GM10847 (cell line): ENCODE measurements around the gene BCKDHB.

Experiments used
- POLR2A ChIP-seq: IDR thresholded peaks from 2 replicates; pipeline ENCODE4 v1.6.1; 2011; ENCODE audit not compliant: insufficient read length; ENCODE audit errors: extremely low read depth

Gene BCKDHB

DNA sequence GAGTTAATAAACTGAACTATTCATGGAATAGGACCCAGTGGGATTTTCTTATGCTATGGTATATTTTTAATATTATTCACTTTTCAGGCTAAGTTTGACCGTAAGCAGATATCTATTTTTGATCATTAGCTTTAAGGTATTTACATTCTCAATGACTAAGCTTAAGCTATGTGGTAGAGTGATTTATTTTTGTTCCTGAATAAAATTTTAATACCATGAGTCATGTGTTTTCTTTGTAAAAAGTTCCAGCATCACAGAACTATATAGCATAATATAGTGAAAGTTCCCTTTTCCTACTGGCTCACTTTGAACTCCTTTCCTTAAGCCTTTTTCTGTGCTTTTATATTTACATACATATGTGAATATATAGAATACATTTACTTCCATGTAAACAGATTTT lies 75.8 kb downstream of the BCKDHB start:
- no peak for TF ChIP-seq POLR2A

DNA sequence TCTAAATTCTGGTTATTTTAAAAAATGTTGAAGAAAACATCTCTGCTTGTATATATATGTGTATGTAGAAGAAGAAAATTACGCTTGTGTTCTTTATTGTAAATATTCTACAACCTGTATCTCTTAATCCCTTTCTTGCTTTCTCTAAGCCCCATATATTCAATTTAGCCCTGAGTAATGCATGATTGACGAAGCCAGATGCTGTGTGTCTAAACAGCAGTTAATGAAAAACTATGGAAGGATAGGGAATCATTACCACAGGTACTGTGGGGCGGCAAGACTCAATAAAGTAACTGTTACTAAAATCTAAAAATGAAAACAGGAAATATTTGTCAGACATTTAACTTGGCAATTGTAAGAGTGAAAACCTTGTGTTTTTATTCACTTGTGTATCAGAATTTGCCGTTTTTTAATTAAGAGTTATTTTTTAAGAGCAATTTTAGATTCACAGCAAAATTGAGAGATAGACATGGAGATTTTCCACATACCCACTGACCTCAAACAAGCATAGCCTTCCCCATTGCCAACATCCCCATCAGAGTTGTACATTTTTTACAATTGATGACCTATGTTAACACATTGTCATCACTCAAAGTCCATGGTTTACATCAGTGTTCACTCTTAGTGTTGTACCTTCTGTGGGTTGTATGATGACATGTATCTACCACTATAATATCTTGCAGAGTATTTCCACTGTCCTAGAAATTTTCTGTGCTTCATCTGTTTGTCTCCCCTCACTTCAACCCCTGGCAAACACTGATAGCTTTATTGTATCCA lies 76.7 kb downstream of the BCKDHB start:
- TF ChIP-seq POLR2A = no peak

DNA sequence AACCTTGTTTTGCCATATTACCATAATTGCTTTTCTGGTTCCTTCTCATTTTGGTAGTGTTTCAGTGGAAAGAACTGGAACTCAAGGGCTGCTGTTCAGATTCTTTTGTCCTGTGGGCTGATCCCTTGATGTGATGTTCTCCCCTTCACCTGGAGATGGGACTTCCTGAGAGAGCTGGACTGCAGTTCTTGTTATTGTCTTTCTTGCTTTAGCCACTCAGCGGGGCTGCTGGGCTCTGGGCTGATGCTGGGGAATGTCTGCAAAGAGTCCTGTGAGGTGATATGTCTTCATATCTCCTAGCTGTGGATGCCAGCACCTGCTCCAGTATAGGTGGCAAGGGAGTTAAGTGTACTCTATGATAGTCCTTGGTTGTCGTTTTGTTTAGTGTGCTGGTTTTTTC lies 79.0 kb downstream of the BCKDHB start:
- no peak for TF ChIP-seq POLR2A

DNA sequence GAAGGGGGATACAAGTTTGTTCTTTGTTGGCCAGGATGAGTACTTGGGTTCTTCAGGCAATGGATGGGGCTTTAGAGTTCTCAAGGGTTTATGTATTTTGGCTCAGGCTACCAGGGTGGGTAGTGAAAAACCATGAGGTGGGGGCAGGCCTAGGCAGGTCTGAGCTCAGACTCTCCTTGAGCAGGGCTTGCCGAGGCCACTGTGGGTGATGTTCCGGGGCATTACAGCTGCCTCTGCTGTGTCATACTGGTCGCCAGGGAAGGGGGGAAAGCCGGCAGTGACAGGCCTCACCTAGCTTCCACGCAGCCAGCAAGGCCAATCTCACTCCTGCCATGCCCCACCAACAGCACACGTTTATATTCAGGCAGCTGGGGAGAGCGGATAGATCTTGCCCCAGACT lies 79.6 kb downstream of the BCKDHB start:
- no peak for TF ChIP-seq POLR2A

DNA sequence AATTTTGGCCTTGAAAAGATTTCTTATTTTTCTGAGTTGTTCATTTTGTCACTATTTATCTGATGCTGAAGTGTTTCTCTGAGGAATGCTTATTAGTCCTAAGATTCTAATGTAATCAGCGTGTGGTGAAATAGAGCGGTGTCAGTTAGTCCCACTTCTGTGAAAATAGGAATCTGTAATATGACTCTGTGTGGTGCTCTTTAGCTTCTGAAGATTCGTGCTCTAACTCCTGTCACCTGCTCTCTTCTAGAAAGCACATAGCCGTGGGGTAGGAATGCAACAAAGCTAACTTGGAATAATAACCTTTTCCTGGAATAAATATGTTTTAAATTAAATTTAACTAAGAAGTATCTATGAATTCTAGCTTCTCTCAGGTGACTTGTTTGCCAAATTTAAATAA lies 90.4 kb downstream of the BCKDHB start:
- no peak for TF ChIP-seq POLR2A

DNA sequence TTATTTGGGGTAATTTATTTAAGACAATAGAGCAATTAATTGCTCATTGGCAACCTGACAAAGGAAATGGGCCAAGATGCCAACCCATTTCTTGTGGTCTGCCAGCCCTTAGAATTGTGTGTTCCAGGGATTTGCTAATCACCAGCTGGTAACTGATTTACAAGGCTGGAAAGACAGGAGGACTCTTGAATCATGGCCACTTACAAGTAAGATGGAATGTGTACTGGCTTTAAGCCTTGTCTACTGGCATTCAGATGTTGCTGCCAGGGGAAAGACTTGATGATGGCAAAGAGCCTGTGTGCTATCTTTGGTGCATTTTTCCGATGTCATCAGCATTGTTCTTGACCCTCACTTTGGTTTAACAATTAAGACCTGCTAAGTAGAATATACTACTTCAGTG lies 91.0 kb downstream of the BCKDHB start:
- no peak for TF ChIP-seq POLR2A

DNA sequence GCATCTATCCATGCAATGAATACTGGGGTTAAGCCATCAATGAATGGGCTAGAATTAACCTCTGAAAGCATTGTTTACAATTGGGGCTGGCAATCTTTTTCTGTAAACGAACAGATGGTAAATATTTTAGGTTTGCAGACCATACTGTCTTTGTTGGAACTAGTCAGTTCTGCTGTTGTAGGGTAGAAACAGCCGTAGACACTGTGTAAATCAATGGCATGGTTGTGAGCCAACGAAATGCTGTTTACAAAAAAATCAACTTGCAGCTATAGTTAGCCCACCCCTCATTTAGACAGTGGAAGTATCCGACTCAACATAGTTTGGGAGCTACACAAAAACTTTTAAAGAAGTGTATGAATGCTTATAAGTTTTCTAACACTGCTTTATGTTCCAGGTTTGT lies 91.5 kb downstream of the BCKDHB start:
- TF ChIP-seq POLR2A = no peak

DNA sequence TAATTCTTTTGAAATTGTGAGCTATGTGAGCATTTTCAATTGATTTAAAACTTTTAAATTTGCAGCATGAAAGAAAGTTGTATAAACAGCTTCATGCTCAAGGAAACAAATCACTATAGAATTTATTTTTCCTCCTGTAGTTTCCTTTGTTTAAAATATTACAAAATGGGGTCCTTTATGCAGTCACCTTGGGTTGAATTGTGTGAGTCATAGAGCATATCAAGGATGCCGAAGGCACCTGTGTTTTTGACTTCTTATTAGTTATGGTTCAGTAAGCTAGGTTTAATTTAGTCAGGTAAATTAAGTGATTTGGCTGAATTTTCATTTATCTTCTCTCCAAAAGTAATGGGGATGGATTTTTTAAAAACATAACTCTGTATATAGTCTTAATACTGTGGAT lies 96.8 kb downstream of the BCKDHB start:
- TF ChIP-seq POLR2A = no peak

DNA sequence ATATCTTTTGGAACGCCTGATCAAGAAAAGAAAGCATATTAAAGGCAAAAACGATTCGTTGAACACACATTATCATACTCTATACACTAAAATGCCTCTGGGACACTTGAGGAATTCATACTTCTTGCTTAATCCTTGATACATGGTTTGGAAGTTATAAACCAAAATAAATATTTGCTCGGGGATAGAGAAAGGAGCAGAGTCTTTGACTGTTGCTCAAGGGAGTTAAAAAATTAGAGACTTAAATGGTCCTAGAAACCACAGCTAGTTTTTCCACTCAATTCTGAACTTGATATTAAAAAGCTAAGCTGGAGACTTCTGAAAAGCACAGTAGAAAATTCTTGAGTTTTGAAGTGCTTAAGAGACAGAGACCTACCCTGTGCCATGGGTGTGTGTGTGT lies 98.9 kb downstream of the BCKDHB start:
- TF ChIP-seq POLR2A = no peak

DNA sequence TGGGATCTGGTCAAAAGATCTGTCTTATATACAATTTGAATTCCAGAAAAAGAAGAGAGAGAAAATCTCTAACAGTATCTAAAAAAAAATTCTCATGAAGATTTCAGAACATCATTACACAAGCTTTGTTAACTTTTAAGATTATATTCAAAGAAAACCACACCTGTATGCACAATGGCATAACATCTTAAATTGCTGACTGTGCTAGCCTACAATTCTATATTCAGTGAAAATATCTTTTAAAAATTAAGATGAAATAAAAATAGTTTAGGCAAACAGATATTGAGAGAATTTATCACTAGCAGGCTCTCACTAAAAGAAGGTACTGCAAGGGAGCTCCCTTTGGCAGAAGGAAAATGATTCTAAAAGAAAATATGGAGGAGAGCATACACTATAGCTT lies 100.3 kb downstream of the BCKDHB start:
- no peak for TF ChIP-seq POLR2A

DNA sequence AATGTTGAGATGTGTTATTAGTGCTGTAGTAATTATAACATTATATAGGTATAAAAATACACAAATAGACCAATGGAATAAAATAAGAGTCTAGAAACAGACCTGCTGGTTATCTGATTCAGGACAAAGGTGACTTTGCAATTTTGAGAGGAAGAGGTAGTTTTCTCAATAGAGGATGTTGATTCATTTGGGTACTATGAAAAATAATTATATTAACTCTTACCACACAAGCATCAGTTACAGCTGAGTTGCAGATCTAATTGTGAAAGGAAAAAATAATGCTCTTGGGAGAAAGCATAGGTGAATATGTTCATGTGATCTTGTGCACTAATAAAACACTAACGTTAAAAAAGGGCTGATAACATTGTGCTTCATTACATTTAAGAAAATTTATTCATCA lies 103.0 kb downstream of the BCKDHB start:
- TF ChIP-seq POLR2A = no peak

DNA sequence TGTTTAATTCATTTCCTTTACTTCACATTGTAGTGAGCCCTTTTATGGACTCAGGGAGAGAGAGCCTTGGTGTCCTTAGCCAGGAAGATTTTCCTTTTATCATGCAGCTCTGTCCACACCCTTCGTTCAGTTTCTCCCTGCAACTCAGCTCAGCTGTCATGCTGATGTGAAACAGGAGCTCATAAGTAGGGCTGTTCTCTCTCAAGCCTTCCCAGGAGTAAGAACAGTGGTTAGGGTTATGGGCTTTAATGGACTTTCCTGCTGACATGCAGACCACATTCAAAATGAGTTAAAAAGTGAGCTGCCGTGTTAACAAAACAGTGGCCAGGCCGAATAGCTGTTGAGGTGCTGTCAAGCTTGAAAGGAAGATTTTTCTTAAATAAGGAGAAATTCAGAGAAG lies 104.1 kb downstream of the BCKDHB start:
- TF ChIP-seq POLR2A = no peak

DNA sequence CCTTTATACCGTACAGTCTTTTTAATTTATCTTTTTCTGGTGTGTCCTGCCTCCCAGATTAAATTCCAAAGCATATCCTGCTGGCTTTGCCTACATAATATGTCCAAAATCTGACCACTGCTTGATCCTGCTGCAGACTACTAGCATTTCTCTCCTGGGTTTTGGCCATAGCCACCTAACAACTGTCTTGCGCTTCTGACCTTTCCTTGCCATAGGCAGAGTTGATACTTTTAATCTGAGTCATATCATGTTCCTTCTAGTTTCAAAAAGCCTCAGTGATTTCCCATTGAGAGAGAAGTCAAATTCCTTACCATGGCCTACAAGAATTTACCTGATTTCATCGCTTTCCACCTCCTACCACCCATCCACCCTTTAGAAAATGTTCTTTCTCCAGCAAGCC lies 104.8 kb downstream of the BCKDHB start:
- no peak for TF ChIP-seq POLR2A

DNA sequence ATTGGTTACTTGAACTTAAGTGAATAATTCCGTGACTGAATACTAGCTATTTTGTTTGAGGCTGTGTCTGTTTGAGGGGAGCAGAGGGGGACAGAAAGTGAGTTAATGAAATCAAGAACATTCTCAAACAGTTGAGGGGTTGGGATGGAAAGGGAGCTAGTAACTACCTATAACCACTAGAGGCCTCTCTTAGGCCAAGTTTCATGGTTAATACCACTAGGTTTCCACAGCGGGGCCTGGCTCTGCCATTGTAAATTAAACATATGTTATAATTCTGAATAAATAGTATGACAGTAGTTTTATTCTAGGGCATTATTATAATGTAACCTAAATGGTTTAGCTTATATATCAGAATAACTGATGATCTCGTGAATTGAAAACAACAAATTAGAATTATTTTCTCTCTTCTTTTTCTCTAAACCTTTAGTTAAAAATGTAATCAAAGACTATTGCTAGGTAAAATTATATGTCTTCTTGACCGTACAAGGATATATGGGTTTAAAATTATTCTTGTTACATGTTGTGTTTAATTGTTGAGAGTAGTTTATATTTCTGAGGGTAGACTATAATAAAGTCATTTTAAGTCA lies 108.1 kb downstream of the BCKDHB start:
- TF ChIP-seq POLR2A = no peak

DNA sequence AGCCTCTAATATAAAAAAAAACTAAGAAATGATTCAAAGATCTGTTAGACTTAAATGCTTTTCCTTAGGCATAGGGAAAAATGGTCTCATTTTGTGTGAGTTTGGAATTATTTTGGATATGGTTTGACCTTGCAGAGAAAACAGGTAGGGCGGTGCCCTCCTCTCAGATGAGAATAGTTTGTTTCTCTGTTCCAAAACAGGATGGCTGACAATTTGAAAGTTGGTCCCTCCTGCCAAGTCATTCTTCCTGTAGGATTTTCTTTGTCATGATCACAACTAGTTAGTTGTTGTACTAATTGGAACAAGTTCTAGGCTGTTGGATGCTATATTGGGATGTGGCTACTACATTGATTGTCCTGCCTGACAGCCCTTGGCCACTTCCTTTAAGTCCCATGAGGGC lies 108.6 kb downstream of the BCKDHB start:
- no peak for TF ChIP-seq POLR2A

DNA sequence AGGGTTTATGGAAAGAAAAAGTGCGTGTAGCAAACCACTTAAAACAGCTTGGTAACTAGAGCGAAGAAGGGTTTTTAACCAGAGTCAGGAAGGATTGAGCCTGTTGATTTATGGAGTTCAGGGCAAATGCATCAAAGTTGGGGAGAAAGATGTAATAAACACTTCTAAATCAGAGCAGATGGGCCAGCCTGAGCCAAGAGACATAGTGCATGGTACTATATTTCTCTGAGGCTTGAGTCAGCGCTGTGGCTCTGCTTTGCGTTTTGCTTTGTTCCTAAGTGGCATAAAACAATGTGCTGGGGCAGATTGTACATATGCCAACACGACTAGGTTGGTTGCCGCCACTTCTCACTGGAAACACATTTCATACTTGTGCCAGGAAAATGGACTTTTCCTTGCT lies 111.3 kb downstream of the BCKDHB start:
- TF ChIP-seq POLR2A = no peak

DNA sequence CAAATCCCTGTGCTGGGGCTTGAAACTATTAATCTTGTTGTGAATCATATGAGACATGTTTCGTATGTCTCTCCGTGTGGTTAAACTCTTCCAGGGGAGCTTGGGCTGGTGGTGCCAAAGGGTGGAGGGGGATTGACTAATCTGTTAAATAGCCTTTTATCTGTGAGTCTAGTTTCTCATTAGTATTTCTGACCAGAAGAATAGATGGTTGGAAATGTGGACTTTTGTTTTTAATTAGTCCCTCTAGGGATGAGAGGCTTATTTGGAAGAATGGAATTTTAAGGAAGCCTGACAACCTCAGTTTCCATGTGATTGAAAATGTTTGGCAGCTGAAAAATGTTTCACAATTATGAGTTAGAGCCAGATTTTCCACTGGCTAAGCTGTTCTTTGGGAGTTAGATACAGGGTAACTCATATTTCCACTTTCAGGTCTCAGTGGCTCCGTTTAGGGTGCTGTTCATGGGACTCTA lies 117.3 kb downstream of the BCKDHB start:
- TF ChIP-seq POLR2A = no peak
